ENCODE measurements around the gene RHOF. TPM values are rescaled to one million over a fixed set of nuclear protein-coding genes. Genes with fewer than 3 reads are reported as not detected.

The RHOF gene
- total RNA-seq, 1 experiment from 2014 or later = 116 TPM

DNA sequence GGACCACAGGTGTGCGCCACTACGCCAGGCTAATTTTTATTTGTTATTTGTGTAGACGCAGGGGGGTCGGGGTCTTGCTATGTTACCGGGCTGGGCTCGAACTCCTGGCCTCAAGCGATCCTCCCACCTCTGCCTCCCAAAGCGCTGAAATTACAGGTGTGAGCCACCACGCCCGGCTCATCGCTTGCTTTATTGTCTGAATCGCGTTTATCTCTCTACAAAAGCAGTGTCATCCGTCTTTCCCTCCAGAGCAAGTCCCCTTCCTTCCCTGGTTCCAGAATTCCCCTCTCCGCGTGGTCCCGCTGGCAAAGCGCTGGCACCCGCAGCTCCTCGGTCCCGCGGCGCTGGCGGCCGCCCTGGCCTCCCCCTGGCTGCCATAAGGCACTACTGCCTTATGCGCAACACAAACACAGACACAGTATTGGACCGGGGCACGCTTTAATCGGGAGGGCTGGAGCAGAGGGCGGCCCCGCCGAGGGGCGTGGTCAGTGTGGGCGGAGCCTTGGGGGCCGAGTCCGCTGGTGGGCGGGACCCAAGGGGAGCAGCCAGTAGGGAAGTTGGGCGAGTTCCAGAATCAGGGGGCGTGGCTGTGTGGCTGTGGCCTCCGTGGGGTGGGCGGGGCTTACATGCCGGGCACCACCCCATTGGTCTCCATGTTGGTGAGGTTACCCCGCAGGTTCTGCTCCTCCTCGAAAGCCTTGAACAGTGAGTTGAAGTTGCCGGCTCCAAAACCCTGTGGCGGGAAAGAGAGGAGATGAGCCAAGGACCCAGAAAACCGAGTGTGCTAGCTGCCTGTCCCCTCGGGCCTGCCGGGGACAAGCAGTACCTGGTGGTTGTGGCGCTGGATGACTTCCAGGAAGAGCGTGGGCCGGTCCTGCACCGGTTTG is 45.9 kb upstream of the RHOF start (continued):
- TF ChIP-seq YY1 (IDR thresholded peaks at IDR 0.05; ENCODE audit: extremely low read depth, insufficient replicate concordance, low read depth, low read length) = peak; percentile 66

DNA sequence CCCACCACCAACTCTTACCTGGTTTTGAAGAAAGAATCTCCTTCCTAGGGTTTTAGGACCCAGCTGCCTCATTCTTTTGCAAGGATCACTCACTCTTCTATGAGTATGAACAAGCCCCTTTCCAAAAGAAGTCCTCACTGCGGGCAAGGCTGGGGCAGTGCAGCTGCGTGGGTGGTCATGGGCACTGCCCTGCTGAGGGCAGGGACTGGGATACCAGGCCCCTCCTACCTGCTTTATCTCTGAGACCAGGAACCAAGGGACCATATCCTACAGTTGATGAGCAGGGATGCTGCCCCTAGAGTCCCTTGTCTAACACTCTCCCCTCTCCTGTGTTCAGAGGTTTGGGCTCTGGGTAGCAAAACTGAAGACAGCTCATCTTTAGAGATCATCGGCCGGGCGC is 44.6 kb upstream of the RHOF start:
- Histone ChIP-seq H3K4me1 (ENCODE audit: control insufficient read depth in 1 of 2, insufficient read depth in 2 of 2, low read length in 2 of 2) (peaks cover 4 to 41% of the 10 kb centered on the region in 2 experiments; a peak in 3 of 4 replicates), H3K4me3 (replicated peaks in 1 of 2; ENCODE audit: low read depth in 1 of 2, low read length in 2 of 2) (no peak overlapping the region), H3K9ac (ENCODE audit: low read length) (no peak overlapping the region), H2AFZ (ENCODE audit: low read depth, low read length, poor library complexity, severe bottlenecking) (no peak overlapping the region), H3K27ac (ENCODE audit: low read depth, low read length) (no peak overlapping the region), H3K9me2 (ENCODE audit: insufficient read depth) (no peaks in the 10 kb centered on the region), H4K20me1 (ENCODE audit: insufficient read depth) (no peaks in the 10 kb centered on the region), H3K27me3 (ENCODE audit: insufficient read depth, low read length) (no peaks in the 10 kb centered on the region), H3K36me3 (ENCODE audit: control insufficient read depth in 1 of 2, insufficient read depth in 2 of 2, low read length in 2 of 2) (no peaks in the 10 kb centered on the region), H3K9me3 (ENCODE audit: control insufficient read depth in 1 of 2, insufficient read depth in 1 of 2, low read depth in 1 of 2, low read length in 2 of 2) (no peaks in the 10 kb centered on the region), H3K79me2 (ENCODE audit: insufficient read depth, low read length) (no peaks in the 10 kb centered on the region), H3K4me2 (ENCODE audit: low read length) (no peak overlapping the region)
- TF ChIP-seq, protein P1, sequence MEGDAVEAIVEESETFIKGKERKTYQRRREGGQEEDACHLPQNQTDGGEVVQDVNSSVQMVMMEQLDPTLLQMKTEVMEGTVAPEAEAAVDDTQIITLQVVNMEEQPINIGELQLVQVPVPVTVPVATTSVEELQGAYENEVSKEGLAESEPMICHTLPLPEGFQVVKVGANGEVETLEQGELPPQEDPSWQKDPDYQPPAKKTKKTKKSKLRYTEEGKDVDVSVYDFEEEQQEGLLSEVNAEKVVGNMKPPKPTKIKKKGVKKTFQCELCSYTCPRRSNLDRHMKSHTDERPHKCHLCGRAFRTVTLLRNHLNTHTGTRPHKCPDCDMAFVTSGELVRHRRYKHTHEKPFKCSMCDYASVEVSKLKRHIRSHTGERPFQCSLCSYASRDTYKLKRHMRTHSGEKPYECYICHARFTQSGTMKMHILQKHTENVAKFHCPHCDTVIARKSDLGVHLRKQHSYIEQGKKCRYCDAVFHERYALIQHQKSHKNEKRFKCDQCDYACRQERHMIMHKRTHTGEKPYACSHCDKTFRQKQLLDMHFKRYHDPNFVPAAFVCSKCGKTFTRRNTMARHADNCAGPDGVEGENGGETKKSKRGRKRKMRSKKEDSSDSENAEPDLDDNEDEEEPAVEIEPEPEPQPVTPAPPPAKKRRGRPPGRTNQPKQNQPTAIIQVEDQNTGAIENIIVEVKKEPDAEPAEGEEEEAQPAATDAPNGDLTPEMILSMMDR (IDR thresholded peaks at IDR 0.05 in 2 of 3, conservative IDR thresholded peaks at IDR 0.05 in 1 of 3; ENCODE audit: borderline replicate concordance in 1 of 3, insufficient read depth in 1 of 3, low read depth in 2 of 3, low read length in 2 of 3) = no peak
- no peak for TF ChIP-seq ZFX (IDR thresholded peaks at IDR 0.05)
- no peak for TF ChIP-seq SP1 (IDR thresholded peaks at IDR 0.05; ENCODE audit: low read depth)
- ATAC-seq (no peak), DNase-seq (ENCODE audit: low read depth, low spot score) (no peak)
- POLR2A ChIA-PET = no interaction called here
- CTCF ChIA-PET = interaction anchor here (1.2 to 6.0 kb wide), 2 partner anchors 43 to 56 kb away, joined by 4 to 20 read pairs; partner anchors contain the start of gene RHOF
- no TSS peak for BruUV-seq (replicated peaks)
- intact Hi-C loops (cut with micrococcal nuclease) = loop anchor here (2.0 kb wide), 1 partner anchor 43 kb away; no protein-coding TSS in a partner anchor
- RAD21 ChIA-PET (ENCODE audit: low non-redundant PET in 1 of 2, low total read pairs in 2 of 2, uncharacterized antibody in 2 of 2, unreplicated experiment in 2 of 2) = interaction anchor here in 1 of 2 experiments (1.1 kb wide), 1 partner anchor 50 kb away, joined by 3 read pairs; the partner anchor contains the start of gene PSMD9

All from HCT116 (cell line).